Measurements from ENCODE around the gene TECR.
"Not testable (repeated sequence)": the region's sequence is repeated elsewhere in the genome, so short reads cannot be mapped to it uniquely, and the experiment has no call there.

The TECR gene

GRCh38 chr19:14529254-14530004, at the start of gene TECR:
Gene TECR, plus strand, starts transcription at chr19:14529594. Its CDS starts 103 bp downstream, at chr19:14529697.
- peak; percentile 100 for DNase-seq

- peak; percentile 96 for DNase-seq
Observed at GRCh38 chr19:14479975-14480699, 49.3 kb upstream of the TECR start.

GRCh38 chr19:14480700-14481079, 48.7 kb upstream of the TECR start:
- no peak for DNase-seq

- DNase-seq: no peak
Observed at GRCh38 chr19:14482172-14482941, 47.0 kb upstream of the TECR start.

- no peak for DNase-seq
Observed at GRCh38 chr19:14487370-14488125, 41.8 kb upstream of the TECR start.

- no peak for DNase-seq
Observed at GRCh38 chr19:14492756-14493337, 36.5 kb upstream of the TECR start.

GRCh38 chr19:14494411-14494810, 35.0 kb upstream of the TECR start:
- no peak for DNase-seq

- peak; percentile 53 for DNase-seq
Observed at GRCh38 chr19:14494910-14495671, 34.3 kb upstream of the TECR start.

- DNase-seq: no peak
Observed at GRCh38 chr19:14495672-14496028, 33.7 kb upstream of the TECR start.

GRCh38 chr19:14496029-14496833, 33.2 kb upstream of the TECR start, which contains the start of gene GIPC1:
Gene GIPC1, minus strand, starts transcription at chr19:14496127. Its CDS starts 13,151 bp downstream, at chr19:14482976.
- peak; percentile 92 for DNase-seq

- no peak for DNase-seq
Observed at GRCh38 chr19:14496834-14497227, 32.6 kb upstream of the TECR start.

GRCh38 chr19:14497228-14497921, 32.0 kb upstream of the TECR start:
- no peak for DNase-seq

GRCh38 chr19:14502334-14503092, 26.9 kb upstream of the TECR start:
- DNase-seq: no peak

- no peak for DNase-seq
Observed at GRCh38 chr19:14503285-14503684, 26.1 kb upstream of the TECR start.

GRCh38 chr19:14504575-14504974, 24.8 kb upstream of the TECR start:
- DNase-seq: not testable (repeated sequence)

GRCh38 chr19:14505488-14506239, 23.7 kb upstream of the TECR start:
- peak; percentile 93 for DNase-seq

- no peak for DNase-seq
Observed at GRCh38 chr19:14507704-14508542, 21.5 kb upstream of the TECR start.
